Stimulated activated CD8-positive, alpha-beta memory T cell treated with anti-CD3 and anti-CD28 coated beads, Interleukin-7, amount 100 ng/mL, for 24 hours (primary cell): ENCODE results near the gene FKBP5.

Source experiments
- DNase-seq: peaks from one replicate; pipeline ENCODE4 v3.0.0-alpha.2; 2020; ENCODE audit warnings: low read depth

The FKBP5 gene

GRCh38 chr6:35662999-35663398 lies 25.7 kb downstream of the FKBP5 start:
- DNase-seq: no peak

GRCh38 chr6:35654883-35655282 lies 33.8 kb downstream of the FKBP5 start:
- no peak for DNase-seq

- DNase-seq: no peak
Measured at GRCh38 chr6:35651244-35651643, 37.5 kb downstream of the FKBP5 start.

- no peak for DNase-seq
Measured at GRCh38 chr6:35650015-35650414, 38.7 kb downstream of the FKBP5 start.

GRCh38 chr6:35648203-35648602 lies 40.5 kb downstream of the FKBP5 start:
- no peak for DNase-seq

- no peak for DNase-seq
Measured at GRCh38 chr6:35647400-35647799, 41.3 kb downstream of the FKBP5 start.

- no peak for DNase-seq
Measured at GRCh38 chr6:35643162-35643535, 45.6 kb downstream of the FKBP5 start.

- DNase-seq: no peak
Measured at GRCh38 chr6:35642471-35643161, 46.1 kb downstream of the FKBP5 start.

- DNase-seq: no peak
Measured at GRCh38 chr6:35640017-35640664, 48.6 kb downstream of the FKBP5 start.

- no peak for DNase-seq
Measured at GRCh38 chr6:35638679-35639078, 50.0 kb downstream of the FKBP5 start.

- DNase-seq: no peak
Measured at GRCh38 chr6:35637911-35638310, 50.8 kb downstream of the FKBP5 start.

GRCh38 chr6:35635601-35636597 lies 52.8 kb downstream of the FKBP5 start:
- no peak for DNase-seq

- no peak for DNase-seq
Measured at GRCh38 chr6:35634316-35634715, 54.4 kb downstream of the FKBP5 start.

GRCh38 chr6:35633579-35634089 lies 55.1 kb downstream of the FKBP5 start:
- no peak for DNase-seq

- DNase-seq: no peak
Measured at GRCh38 chr6:35629876-35630378, 58.8 kb downstream of the FKBP5 start.

- DNase-seq: no peak
Measured at GRCh38 chr6:35626401-35626800, 62.3 kb downstream of the FKBP5 start.

GRCh38 chr6:35624341-35625070 lies 64.2 kb downstream of the FKBP5 start:
- DNase-seq: no peak

- no peak for DNase-seq
Measured at GRCh38 chr6:35622283-35622682, 66.4 kb downstream of the FKBP5 start.

- DNase-seq: no peak
Measured at GRCh38 chr6:35620706-35621105, 68.0 kb downstream of the FKBP5 start.

- no peak for DNase-seq
Measured at GRCh38 chr6:35613762-35614161, 75.0 kb downstream of the FKBP5 start.

GRCh38 chr6:35611240-35611639 lies 77.5 kb downstream of the FKBP5 start:
- DNase-seq: no peak

GRCh38 chr6:35610830-35611229 lies 77.9 kb downstream of the FKBP5 start:
- no peak for DNase-seq
